ENCODE results near the gene CNKSR1. TPM values are rescaled to one million over a fixed set of nuclear protein-coding genes. Genes with fewer than 3 reads are reported as not detected.
A peak's percentile ranks its signal among the peaks of the same experiment; 100 is the strongest.

Gene CNKSR1
- total and polyA plus RNA-seq, 2 donors (not counting 1 experiment from before 2014, with no cell fraction given), result 3.7 to 5.8 TPM

DNA sequence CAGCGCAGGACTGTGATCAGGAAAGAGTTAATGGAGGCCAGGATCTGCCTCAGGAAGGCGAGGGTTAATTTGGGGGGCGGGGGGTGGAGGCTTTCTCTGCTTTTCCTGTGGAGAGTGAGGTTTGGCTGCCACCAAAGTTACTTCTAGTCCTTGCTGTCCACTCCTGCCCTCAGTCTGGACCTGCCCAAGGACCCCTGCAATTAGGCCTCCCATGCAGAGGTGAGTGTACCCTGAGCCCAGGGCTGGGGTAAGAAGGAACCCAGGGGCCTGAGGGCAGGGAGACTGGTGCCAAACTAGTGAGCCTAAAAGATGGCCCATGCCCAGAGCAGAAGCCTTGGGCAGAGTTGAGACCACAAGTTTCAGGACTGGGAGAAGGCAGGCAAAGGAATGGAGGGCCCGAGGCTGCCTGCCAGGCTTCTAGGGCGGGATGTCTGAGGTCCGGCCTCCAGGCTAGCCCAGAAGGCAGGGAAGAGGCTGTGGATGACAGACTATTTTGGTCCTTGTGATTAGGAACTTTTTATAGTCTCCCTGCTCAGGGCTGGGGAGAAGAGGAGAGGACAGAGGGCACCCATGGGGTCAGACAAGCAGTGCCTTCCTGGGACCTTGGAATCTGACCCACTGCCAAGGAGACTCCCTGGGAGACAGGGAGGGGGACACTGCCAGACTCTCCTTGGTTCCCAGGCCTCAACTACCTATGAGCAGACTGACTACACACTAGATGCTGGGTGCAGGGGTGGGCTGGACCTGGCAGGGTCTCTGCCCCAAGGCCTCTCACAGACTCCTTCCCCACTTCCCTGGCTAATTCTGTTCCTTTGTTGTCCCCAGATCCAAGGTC, 18.2 kb upstream of the CNKSR1 start, which contains the start of gene FAM110D:
Gene FAM110D (plus strand): TSS at position 172 of the 835 bp plus-strand sequence. CDS start 2,213 bp downstream, outside the sequence.
- peaks cover 48% of the 10 kb centered on the region for H3K27me3 Mint-ChIP-seq
- CTCF ChIA-PET, result interaction anchor here (0.6 kb wide), 1 partner anchor 14 kb away, joined by 3 read pairs; no protein-coding TSS in a partner anchor
- peaks cover 0 to 74% (median 26%) of the 10 kb centered on the region in 4 experiments for H3K27me3 ChIP-seq (replicated peaks in 1 of 4; ENCODE audit: control extremely low read depth in 1 of 4, control insufficient read depth in 3 of 4, insufficient read depth in 4 of 4, low read length in 3 of 4)
- no peaks in the 10 kb centered on the region for H3K79me2 ChIP-seq (ENCODE audit: control insufficient read depth, insufficient read depth, low read length)
- peak within 1 kb of the TSS; percentile 45 for H3K4me3 Mint-ChIP-seq
- TF ChIP-seq, protein P1, sequence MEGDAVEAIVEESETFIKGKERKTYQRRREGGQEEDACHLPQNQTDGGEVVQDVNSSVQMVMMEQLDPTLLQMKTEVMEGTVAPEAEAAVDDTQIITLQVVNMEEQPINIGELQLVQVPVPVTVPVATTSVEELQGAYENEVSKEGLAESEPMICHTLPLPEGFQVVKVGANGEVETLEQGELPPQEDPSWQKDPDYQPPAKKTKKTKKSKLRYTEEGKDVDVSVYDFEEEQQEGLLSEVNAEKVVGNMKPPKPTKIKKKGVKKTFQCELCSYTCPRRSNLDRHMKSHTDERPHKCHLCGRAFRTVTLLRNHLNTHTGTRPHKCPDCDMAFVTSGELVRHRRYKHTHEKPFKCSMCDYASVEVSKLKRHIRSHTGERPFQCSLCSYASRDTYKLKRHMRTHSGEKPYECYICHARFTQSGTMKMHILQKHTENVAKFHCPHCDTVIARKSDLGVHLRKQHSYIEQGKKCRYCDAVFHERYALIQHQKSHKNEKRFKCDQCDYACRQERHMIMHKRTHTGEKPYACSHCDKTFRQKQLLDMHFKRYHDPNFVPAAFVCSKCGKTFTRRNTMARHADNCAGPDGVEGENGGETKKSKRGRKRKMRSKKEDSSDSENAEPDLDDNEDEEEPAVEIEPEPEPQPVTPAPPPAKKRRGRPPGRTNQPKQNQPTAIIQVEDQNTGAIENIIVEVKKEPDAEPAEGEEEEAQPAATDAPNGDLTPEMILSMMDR (IDR thresholded peaks at IDR 0.05), result no peak
- no peak for TF ChIP-seq EZH2 (IDR thresholded peaks at IDR 0.05; ENCODE audit: borderline replicate concordance, insufficient read depth, low read depth, low read length, poor library complexity, severe bottlenecking)
- no peaks in the 10 kb centered on the region for H4K20me1 ChIP-seq (ENCODE audit: control insufficient read depth, insufficient read depth, low read length, poor library complexity, severe bottlenecking)
- no peak within 1 kb of the TSS for H3K27ac ChIP-seq (ENCODE audit: low read length in 2 of 2)
- peaks cover 11% of the 10 kb centered on the region for H3K4me1 Mint-ChIP-seq
- WGBS (ENCODE audit: insufficient coverage), result 60% methylated on average over 6 of the region's 6 CpGs
- H3K9me3 ChIP-seq (ENCODE audit: control extremely low read depth in 1 of 3, control insufficient read depth in 2 of 3, insufficient read depth in 1 of 3, low read length in 2 of 3), result peaks cover 0 to 3% (median 0%) of the 10 kb centered on the region in 3 donors
- no peak within 1 kb of the TSS for H3K4me3 ChIP-seq (ENCODE audit: control extremely low read depth in 1 of 5, extremely low read depth in 1 of 5, insufficient read depth in 1 of 5, low read depth in 2 of 5, low read length in 4 of 5)
- intact Hi-C loops (cut with micrococcal nuclease), result no loop called here
- H3K9ac ChIP-seq (ENCODE audit: low read length), result no peak within 1 kb of the TSS
- no peak for DNase-seq
- H3K36me3 ChIP-seq (replicated peaks in 1 of 2; ENCODE audit: control extremely low read depth in 1 of 2, control insufficient read depth in 1 of 2, extremely low read depth in 1 of 2, insufficient read depth in 2 of 2, low read length in 1 of 2), result no peaks in the 10 kb centered on the region
- H3K4me1 ChIP-seq (ENCODE audit: control insufficient read depth in 2 of 2, insufficient read depth in 2 of 2, low read length in 2 of 2), result peaks cover 25 to 27% of the 10 kb centered on the region in 2 donors
- no peak within 1 kb of the TSS for H3K4me2 ChIP-seq (replicated peaks; ENCODE audit: low read depth, low read length, poor library complexity, severe bottlenecking)
- no peak within 1 kb of the TSS for H3K27ac Mint-ChIP-seq
- POLR2A ChIA-PET, result no interaction called here
- no peak within 1 kb of the TSS for H2AFZ ChIP-seq (ENCODE audit: insufficient read depth, low read depth, low read length, poor library complexity, severe bottlenecking)
- H3K9me3 Mint-ChIP-seq (ENCODE audit: insufficient read depth), result no peaks in the 10 kb centered on the region
- ATAC-seq (ENCODE audit: low read depth), result no peak

DNA sequence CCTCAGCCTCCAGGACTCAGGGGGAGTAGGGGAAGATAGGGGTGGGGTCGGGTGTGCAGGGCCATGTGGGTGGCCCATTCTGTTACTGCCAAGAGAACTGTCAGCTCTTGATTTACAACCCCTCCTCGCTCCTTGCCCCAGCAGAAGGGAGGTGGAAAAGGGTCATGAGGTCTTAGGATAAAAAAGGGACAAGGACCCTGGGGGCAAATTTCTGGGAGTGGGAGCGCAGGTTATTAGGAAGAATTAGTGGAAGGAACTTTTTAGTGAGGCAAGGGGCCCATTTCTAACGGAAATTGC, 17.6 kb upstream of the CNKSR1 start:
- peaks cover 0 to 3% (median 0%) of the 10 kb centered on the region in 3 donors for H3K9me3 ChIP-seq (ENCODE audit: control extremely low read depth in 1 of 3, control insufficient read depth in 2 of 3, insufficient read depth in 1 of 3, low read length in 2 of 3)
- intact Hi-C loops (cut with micrococcal nuclease), result loop anchor here (5.0 kb wide), 1 partner anchor 122 kb away; no protein-coding TSS in a partner anchor
- H3K4me2 ChIP-seq (replicated peaks; ENCODE audit: low read depth, low read length, poor library complexity, severe bottlenecking), result no peak overlapping the region
- no peak for DNase-seq
- POLR2A ChIA-PET, result no interaction called here
- TF ChIP-seq, protein P1 (IDR thresholded peaks at IDR 0.05), result no peak
- TF ChIP-seq EZH2 (IDR thresholded peaks at IDR 0.05; ENCODE audit: borderline replicate concordance, insufficient read depth, low read depth, low read length, poor library complexity, severe bottlenecking), result no peak
- no peak overlapping the region for H3K4me3 ChIP-seq (ENCODE audit: control extremely low read depth in 1 of 5, extremely low read depth in 1 of 5, insufficient read depth in 1 of 5, low read depth in 2 of 5, low read length in 4 of 5)
- peaks cover 0 to 78% (median 28%) of the 10 kb centered on the region in 4 experiments for H3K27me3 ChIP-seq (replicated peaks in 1 of 4; ENCODE audit: control extremely low read depth in 1 of 4, control insufficient read depth in 3 of 4, insufficient read depth in 4 of 4, low read length in 3 of 4)
- H3K4me1 ChIP-seq (ENCODE audit: control insufficient read depth in 2 of 2, insufficient read depth in 2 of 2, low read length in 2 of 2), result peaks cover 30 to 31% of the 10 kb centered on the region in 2 donors
- Mint-ChIP-seq H3K27ac (no peak overlapping the region), H3K4me3 (peak overlapping the region; percentile 45), H3K27me3 (peaks cover 44% of the 10 kb centered on the region), H3K4me1 (peaks cover 14% of the 10 kb centered on the region), H3K9me3 (ENCODE audit: insufficient read depth) (no peaks in the 10 kb centered on the region)
- H3K9ac ChIP-seq (ENCODE audit: low read length), result no peak overlapping the region
- CTCF ChIA-PET, result no interaction called here
- H3K36me3 ChIP-seq (replicated peaks in 1 of 2; ENCODE audit: control extremely low read depth in 1 of 2, control insufficient read depth in 1 of 2, extremely low read depth in 1 of 2, insufficient read depth in 2 of 2, low read length in 1 of 2), result no peaks in the 10 kb centered on the region
- no peak overlapping the region for H2AFZ ChIP-seq (ENCODE audit: insufficient read depth, low read depth, low read length, poor library complexity, severe bottlenecking)
- H4K20me1 ChIP-seq (ENCODE audit: control insufficient read depth, insufficient read depth, low read length, poor library complexity, severe bottlenecking), result no peaks in the 10 kb centered on the region
- H3K79me2 ChIP-seq (ENCODE audit: control insufficient read depth, insufficient read depth, low read length), result no peaks in the 10 kb centered on the region
- H3K27ac ChIP-seq (ENCODE audit: low read length in 2 of 2), result no peak overlapping the region
- 83% methylated on average over 3 of the region's 4 CpGs for WGBS (ENCODE audit: insufficient coverage)
- no peak for ATAC-seq (ENCODE audit: low read depth)

All from B cell (primary cell).